WTC11 (cell line): ENCODE measurements around the gene RABAC1. TPM values are rescaled to one million over a fixed set of nuclear protein-coding genes. Genes with fewer than 3 reads are reported as not detected.

Experiments
- ATAC-seq: fragments of 200-7000 bp; cut with Tn5 transposase; 2 replicates; pipeline ENCODE4 v1.10.0; 2021; ENCODE audit warnings: mild to moderate bottlenecking, moderate library complexity
- CTCF ChIA-PET: fragments of 300-600 bp; sonication (Branson Sonifier 250); formaldehyde crosslinking; loops from one replicate; lab custom pipeline; 2021; ENCODE audit warnings: antibody characterized with exemption; lab: Charles Lee
- POLR2A ChIA-PET: fragments of 350-600 bp; sonication (Branson Sonifier 250); formaldehyde crosslinking; loops from one replicate; lab custom pipeline; 2021; ENCODE audit warnings: antibody characterized with exemption; lab: Charles Lee
- DNase-seq: peaks from one replicate; pipeline ENCODE4 v3.0.0; 2021; ENCODE audit warnings: low spot score
- H3K27ac Mint-ChIP-seq: 2 replicates; pipeline ENCODE4 v1.8.0; 2021; ENCODE audit warnings: mixed read lengths
- H3K27me3 Mint-ChIP-seq: 2 replicates; pipeline ENCODE4 v1.8.0; 2021; ENCODE audit warnings: low read depth, mild to moderate bottlenecking, moderate library complexity, mixed read lengths
- H3K36me3 Mint-ChIP-seq: 2 replicates; pipeline ENCODE4 v1.8.0; 2021; ENCODE audit warnings: mixed read lengths
- H3K4me1 Mint-ChIP-seq: 2 replicates; pipeline ENCODE4 v1.8.0; 2022; ENCODE audit warnings: mixed read lengths
- H3K4me3 Mint-ChIP-seq: 2 replicates; pipeline ENCODE4 v1.8.0; 2021; ENCODE audit warnings: mild to moderate bottlenecking, moderate library complexity, mixed read lengths
- H3K9me3 Mint-ChIP-seq: 2 replicates; pipeline ENCODE4 v1.8.0; 2021; ENCODE audit warnings: mixed read lengths
- CBFB ChIP-seq: sonication (generic); formaldehyde crosslinking; IDR thresholded peaks from 2 replicates; pipeline ENCODE4 v1.8.1; 2022; ENCODE audit warnings: mild to moderate bottlenecking, low read depth, missing genetic modification reagents
- CREM ChIP-seq: sonication (generic); formaldehyde crosslinking; IDR thresholded peaks from 2 replicates; pipeline ENCODE4 v1.8.1; 2022; ENCODE audit warnings: mild to moderate bottlenecking, missing genetic modification reagents, moderate library complexity
- E2F1 ChIP-seq: sonication (generic); formaldehyde crosslinking; IDR thresholded peaks from 2 replicates; pipeline ENCODE4 v1.8.0; 2022; ENCODE audit warnings: mild to moderate bottlenecking, missing genetic modification reagents
- FOXJ3 ChIP-seq: sonication (generic); formaldehyde crosslinking; IDR thresholded peaks from 2 replicates; pipeline ENCODE4 v1.9.0; 2021; ENCODE audit warnings: missing genetic modification reagents, mild to moderate bottlenecking, borderline replicate concordance
- FOXK1 ChIP-seq: sonication (generic); formaldehyde crosslinking; IDR thresholded peaks from 2 replicates; pipeline ENCODE4 v1.8.0; 2022; ENCODE audit warnings: mild to moderate bottlenecking, moderate library complexity, missing genetic modification reagents
- NFE2L1 ChIP-seq: sonication (generic); formaldehyde crosslinking; IDR thresholded peaks from 2 replicates; pipeline ENCODE4 v1.8.1; 2023; ENCODE audit warnings: missing genetic modification reagents
- SOX15 ChIP-seq: fragments of 250-450 bp; sonication (Bioruptor Pico); IDR thresholded peaks from 2 replicates; pipeline ENCODE4 v1.9.0; 2021; ENCODE audit warnings: mild to moderate bottlenecking
- USF2 ChIP-seq: sonication (generic); formaldehyde crosslinking; IDR thresholded peaks from 2 replicates; pipeline ENCODE4 v1.8.1; 2023; ENCODE audit warnings: mild to moderate bottlenecking, missing genetic modification reagents, moderate library complexity
- ZNF263 ChIP-seq: sonication (generic); formaldehyde crosslinking; IDR thresholded peaks from 2 replicates; pipeline ENCODE4 v1.8.1; 2022; ENCODE audit warnings: low read depth, mild to moderate bottlenecking, moderate library complexity, missing genetic modification reagents
- ZNF671 ChIP-seq: fragments of 250-450 bp; sonication (Bioruptor Pico); IDR thresholded peaks from 2 replicates; pipeline ENCODE4 v1.8.0; 2021; ENCODE audit warnings: mild to moderate bottlenecking
- total RNA-seq: library from RNA; stranded (reverse); gene quantifications from 3 replicates; pipeline ENCODE4 v1.2.3, GENCODE V29; 2021
- TF ChIP-seq, protein P1 (sequence below): sonication (generic); formaldehyde crosslinking; IDR thresholded peaks from 2 replicates; pipeline ENCODE4 v1.8.0; 2023; ENCODE audit warnings: missing genetic modification reagents, mild to moderate bottlenecking, borderline replicate concordance
- TF ChIP-seq, protein P2 (sequence below): sonication (generic); formaldehyde crosslinking; IDR thresholded peaks from 2 replicates; pipeline ENCODE4 v1.8.1; 2023; ENCODE audit warnings: mild to moderate bottlenecking, moderate library complexity, missing genetic modification reagents
- TF ChIP-seq, protein P3 (sequence below): sonication (generic); formaldehyde crosslinking; IDR thresholded peaks from 2 replicates; pipeline ENCODE4 v1.8.1; 2022; ENCODE audit warnings: low read depth, mild to moderate bottlenecking, moderate library complexity, missing genetic modification reagents, borderline replicate concordance
- TF ChIP-seq, protein P4 (sequence below): sonication (generic); formaldehyde crosslinking; IDR thresholded peaks from 2 replicates; pipeline ENCODE4 v1.8.1; 2022; ENCODE audit warnings: low read depth, missing genetic modification reagents, borderline replicate concordance
- TF ChIP-seq, protein P5 (sequence below): sonication (generic); formaldehyde crosslinking; IDR thresholded peaks from 2 replicates; pipeline ENCODE4 v1.8.1; 2023; ENCODE audit warnings: mild to moderate bottlenecking, missing genetic modification reagents, moderate library complexity
- TF ChIP-seq, protein P6 (sequence below): fragments of 250-450 bp; sonication (Bioruptor Pico); conservative IDR thresholded peaks from 2 replicates; pipeline ENCODE4 v1.9.0; 2021; ENCODE audit warnings: mild to moderate bottlenecking

The RABAC1 gene
- total RNA-seq, 1 experiment from 2014 or later, result 159 TPM

GRCh38 chr19:41998246-41999020 lies 39.3 kb upstream of the RABAC1 start (continued):
- TF ChIP-seq, protein P1, sequence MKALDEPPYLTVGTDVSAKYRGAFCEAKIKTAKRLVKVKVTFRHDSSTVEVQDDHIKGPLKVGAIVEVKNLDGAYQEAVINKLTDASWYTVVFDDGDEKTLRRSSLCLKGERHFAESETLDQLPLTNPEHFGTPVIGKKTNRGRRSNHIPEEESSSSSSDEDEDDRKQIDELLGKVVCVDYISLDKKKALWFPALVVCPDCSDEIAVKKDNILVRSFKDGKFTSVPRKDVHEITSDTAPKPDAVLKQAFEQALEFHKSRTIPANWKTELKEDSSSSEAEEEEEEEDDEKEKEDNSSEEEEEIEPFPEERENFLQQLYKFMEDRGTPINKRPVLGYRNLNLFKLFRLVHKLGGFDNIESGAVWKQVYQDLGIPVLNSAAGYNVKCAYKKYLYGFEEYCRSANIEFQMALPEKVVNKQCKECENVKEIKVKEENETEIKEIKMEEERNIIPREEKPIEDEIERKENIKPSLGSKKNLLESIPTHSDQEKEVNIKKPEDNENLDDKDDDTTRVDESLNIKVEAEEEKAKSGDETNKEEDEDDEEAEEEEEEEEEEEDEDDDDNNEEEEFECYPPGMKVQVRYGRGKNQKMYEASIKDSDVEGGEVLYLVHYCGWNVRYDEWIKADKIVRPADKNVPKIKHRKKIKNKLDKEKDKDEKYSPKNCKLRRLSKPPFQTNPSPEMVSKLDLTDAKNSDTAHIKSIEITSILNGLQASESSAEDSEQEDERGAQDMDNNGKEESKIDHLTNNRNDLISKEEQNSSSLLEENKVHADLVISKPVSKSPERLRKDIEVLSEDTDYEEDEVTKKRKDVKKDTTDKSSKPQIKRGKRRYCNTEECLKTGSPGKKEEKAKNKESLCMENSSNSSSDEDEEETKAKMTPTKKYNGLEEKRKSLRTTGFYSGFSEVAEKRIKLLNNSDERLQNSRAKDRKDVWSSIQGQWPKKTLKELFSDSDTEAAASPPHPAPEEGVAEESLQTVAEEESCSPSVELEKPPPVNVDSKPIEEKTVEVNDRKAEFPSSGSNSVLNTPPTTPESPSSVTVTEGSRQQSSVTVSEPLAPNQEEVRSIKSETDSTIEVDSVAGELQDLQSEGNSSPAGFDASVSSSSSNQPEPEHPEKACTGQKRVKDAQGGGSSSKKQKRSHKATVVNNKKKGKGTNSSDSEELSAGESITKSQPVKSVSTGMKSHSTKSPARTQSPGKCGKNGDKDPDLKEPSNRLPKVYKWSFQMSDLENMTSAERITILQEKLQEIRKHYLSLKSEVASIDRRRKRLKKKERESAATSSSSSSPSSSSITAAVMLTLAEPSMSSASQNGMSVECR (CRISPR knock-in tag), result 0 out of 2 replicates have a peak, but pooled peaks have one; percentile 42
- TF ChIP-seq, protein P2, sequence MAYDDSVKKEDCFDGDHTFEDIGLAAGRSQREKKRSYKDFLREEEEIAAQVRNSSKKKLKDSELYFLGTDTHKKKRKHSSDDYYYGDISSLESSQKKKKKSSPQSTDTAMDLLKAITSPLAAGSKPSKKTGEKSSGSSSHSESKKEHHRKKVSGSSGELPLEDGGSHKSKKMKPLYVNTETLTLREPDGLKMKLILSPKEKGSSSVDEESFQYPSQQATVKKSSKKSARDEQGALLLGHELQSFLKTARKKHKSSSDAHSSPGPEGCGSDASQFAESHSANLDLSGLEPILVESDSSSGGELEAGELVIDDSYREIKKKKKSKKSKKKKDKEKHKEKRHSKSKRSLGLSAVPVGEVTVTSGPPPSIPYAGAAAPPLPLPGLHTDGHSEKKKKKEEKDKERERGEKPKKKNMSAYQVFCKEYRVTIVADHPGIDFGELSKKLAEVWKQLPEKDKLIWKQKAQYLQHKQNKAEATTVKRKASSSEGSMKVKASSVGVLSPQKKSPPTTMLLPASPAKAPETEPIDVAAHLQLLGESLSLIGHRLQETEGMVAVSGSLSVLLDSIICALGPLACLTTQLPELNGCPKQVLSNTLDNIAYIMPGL (CRISPR knock-in tag), result peak; percentile 74; the same call in 1 of the 2 replicates
- TF ChIP-seq NFE2L1 (CRISPR knock-in tag) (no peak), ZNF671 (CRISPR knock-in tag) (no peak), ZNF263 (CRISPR knock-in tag) (no peak)
- TF ChIP-seq, protein P3, sequence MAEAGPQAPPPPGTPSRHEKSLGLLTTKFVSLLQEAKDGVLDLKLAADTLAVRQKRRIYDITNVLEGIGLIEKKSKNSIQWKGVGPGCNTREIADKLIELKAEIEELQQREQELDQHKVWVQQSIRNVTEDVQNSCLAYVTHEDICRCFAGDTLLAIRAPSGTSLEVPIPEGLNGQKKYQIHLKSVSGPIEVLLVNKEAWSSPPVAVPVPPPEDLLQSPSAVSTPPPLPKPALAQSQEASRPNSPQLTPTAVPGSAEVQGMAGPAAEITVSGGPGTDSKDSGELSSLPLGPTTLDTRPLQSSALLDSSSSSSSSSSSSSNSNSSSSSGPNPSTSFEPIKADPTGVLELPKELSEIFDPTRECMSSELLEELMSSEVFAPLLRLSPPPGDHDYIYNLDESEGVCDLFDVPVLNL (CRISPR knock-in tag), result no peak

- Mint-ChIP-seq H3K4me3 (peak overlapping the region; percentile 72), H3K27ac (no peak overlapping the region), H3K9me3 (no peaks in the 10 kb centered on the region), H3K36me3 (peaks cover 13% of the 10 kb centered on the region), H3K4me1 (peaks cover 25% of the 10 kb centered on the region), H3K27me3 (peaks cover 72% of the 10 kb centered on the region)
- TF ChIP-seq USF2 (CRISPR knock-in tag) (no peak), CBFB (CRISPR knock-in tag) (0 out of 2 replicates have a peak, but pooled peaks have one; percentile 55), FOXJ3 (CRISPR knock-in tag) (no peak), E2F1 (CRISPR knock-in tag) (no peak), SOX15 (CRISPR knock-in tag) (no peak), FOXK1 (CRISPR knock-in tag) (0 out of 2 replicates have a peak, but pooled peaks have one; percentile 27), CREM (no peak)
- TF ChIP-seq, protein P4, sequence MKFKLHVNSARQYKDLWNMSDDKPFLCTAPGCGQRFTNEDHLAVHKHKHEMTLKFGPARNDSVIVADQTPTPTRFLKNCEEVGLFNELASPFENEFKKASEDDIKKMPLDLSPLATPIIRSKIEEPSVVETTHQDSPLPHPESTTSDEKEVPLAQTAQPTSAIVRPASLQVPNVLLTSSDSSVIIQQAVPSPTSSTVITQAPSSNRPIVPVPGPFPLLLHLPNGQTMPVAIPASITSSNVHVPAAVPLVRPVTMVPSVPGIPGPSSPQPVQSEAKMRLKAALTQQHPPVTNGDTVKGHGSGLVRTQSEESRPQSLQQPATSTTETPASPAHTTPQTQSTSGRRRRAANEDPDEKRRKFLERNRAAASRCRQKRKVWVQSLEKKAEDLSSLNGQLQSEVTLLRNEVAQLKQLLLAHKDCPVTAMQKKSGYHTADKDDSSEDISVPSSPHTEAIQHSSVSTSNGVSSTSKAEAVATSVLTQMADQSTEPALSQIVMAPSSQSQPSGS, result no peak
- TF ChIP-seq, protein P5, sequence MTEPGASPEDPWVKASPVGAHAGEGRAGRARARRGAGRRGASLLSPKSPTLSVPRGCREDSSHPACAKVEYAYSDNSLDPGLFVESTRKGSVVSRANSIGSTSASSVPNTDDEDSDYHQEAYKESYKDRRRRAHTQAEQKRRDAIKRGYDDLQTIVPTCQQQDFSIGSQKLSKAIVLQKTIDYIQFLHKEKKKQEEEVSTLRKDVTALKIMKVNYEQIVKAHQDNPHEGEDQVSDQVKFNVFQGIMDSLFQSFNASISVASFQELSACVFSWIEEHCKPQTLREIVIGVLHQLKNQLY (CRISPR knock-in tag), result no peak
- TF ChIP-seq, protein P2 (CRISPR knock-in tag), result no peak
- TF ChIP-seq, protein P6, sequence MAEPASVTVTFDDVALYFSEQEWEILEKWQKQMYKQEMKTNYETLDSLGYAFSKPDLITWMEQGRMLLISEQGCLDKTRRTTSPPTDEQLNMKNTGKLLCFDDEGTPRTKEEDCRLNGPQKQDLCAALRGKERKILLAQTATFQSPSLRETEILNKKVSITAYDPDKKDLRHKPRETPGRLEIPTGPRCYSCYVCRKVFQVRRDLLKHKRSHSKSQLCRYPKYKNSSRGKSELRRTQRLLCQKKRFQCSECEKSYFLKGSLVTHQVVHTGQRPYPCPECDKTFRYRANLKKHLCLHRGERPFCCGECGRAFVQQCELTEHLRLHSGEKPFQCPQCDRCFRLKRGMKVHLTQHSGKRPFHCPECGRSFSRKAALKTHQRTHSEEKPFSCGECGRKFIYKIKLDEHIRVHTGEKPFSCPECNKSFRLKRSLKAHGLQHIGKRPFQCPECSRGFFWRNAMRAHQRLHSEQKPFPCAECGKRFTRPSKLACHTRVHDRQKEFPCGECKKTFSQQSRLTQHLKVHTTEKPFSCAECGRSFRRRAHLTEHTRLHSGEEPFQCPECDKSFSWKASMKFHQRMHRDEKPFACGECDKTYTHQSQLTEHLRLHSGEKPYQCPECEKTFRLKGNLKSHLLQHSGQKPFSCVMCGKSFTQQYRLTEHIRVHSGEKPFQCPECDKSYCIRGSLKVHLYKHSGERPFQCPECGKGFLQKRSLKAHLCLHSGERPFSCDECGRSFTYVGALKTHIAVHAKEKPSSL (CRISPR knock-in tag), result no peak
- DNase-seq (peak; percentile 41), ATAC-seq (no peak)
- ChIA-PET POLR2A (no interaction called here), CTCF (interaction anchor here (1.1 to 5.3 kb wide), 8 partner anchors 9 to 138 kb away, joined by 3 to 50 read pairs (median 9); partner anchors contain the start of genes POU2F2, RABAC1 and RPS19)
Observed at GRCh38 chr19:41997851-41998229, 38.7 kb upstream of the RABAC1 start.
